ENCODE data around the gene WRAP73.

DNA sequence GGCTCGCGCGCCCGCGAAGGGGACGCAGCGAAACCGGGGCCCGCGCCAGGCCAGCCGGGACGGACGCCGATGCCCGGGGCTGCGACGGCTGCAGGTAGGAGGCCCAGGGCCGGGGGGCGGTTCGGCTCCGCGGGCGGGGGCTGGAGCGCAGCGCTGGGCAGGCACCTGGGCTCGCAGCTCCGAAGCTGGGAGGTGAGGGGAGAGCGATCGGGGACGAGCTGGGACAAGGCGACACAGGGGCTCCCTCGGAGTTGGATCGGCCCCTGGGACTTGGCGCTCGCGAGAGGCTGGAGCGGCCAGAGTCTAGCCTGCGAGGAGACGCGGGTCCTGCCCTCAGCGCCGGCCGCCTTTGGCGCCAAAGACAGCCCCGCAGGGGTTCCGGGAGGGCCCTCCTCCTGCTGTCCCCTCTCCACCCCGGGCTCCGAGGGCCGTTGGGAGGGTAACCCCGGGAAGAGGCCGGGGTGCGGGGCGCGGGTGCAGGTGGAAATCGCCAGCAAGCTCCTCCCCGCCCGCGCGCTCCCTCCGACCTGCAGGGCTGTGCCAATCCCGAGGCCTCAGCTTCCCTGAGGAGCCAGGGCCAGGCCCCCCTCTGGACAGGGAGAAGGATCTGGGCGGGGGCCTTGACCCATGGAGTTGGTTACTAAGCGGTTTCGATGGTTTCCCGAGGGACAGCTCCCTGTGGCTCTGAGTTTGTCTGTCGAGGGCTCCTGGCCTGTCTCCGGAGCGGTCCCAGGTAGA, 2.8 kb upstream of the WRAP73 start:
- TF ChIP-seq, protein P1, sequence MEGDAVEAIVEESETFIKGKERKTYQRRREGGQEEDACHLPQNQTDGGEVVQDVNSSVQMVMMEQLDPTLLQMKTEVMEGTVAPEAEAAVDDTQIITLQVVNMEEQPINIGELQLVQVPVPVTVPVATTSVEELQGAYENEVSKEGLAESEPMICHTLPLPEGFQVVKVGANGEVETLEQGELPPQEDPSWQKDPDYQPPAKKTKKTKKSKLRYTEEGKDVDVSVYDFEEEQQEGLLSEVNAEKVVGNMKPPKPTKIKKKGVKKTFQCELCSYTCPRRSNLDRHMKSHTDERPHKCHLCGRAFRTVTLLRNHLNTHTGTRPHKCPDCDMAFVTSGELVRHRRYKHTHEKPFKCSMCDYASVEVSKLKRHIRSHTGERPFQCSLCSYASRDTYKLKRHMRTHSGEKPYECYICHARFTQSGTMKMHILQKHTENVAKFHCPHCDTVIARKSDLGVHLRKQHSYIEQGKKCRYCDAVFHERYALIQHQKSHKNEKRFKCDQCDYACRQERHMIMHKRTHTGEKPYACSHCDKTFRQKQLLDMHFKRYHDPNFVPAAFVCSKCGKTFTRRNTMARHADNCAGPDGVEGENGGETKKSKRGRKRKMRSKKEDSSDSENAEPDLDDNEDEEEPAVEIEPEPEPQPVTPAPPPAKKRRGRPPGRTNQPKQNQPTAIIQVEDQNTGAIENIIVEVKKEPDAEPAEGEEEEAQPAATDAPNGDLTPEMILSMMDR (IDR thresholded peaks at IDR 0.05; ENCODE audit: low read depth, low read length), result no peak
- TF ChIP-seq EZH2phosphoT487 (IDR thresholded peaks at IDR 0.05; ENCODE audit: low read depth), result no peak

Data from OCI-LY3 (cell line).